Pancreas (tissue), 10 donors: Measurements from ENCODE around the gene TENM3. TPM values are rescaled to one million over a fixed set of nuclear protein-coding genes. Genes with fewer than 3 reads are reported as not detected.
A peak's percentile ranks its signal among the peaks of the same experiment; 100 is the strongest.

Experiments used
- ATAC-seq, 4 donors: fragments of 200-7000 bp; cut with Tn5 transposase; one replicate each; pipeline versions ENCODE4 v1.8.0 to v1.9.1; 2020; ENCODE audit warnings: mild to moderate bottlenecking in 4 of 4, moderate library complexity in 4 of 4
- DNase-seq, 6 donors: peaks; one replicate each; pipeline ENCODE4 v3.0.0-alpha.2; 2020
- FAIRE-seq: peaks from 2 replicates; lab custom pipeline; 2012; peaks lifted over from hg19 to GRCh38; lab: Jason Lieb, UNC
- H3K27ac ChIP-seq, 4 donors: fragments of 200-600 bp; sonication (generic); 1 replicate in 3 of 4; 2 replicates in 1 of 4; pipeline versions ENCODE4 v1.5.0 to v1.8.0; 2020
- H3K27me3 ChIP-seq, 4 donors: fragments of 200-600 bp; one replicate each; pipeline ENCODE4 v1.8.0; 2021
- H3K36me3 ChIP-seq, 3 donors: fragments of 200-600 bp; sonication (generic) in 1 of 3; one replicate each; pipeline versions ENCODE4 v1.5.0 to v1.8.0; 2020 to 2021
- H3K4me1 ChIP-seq, 3 donors: fragments of 200-600 bp; one replicate each; pipeline ENCODE4 v1.8.0; 2021
- H3K4me3 ChIP-seq, 4 donors: fragments of 200-600 bp; sonication (generic) in 2 of 4; one replicate each; pipeline versions ENCODE4 v1.5.0 to v1.8.0; 2020 to 2021
- H3K9me3 ChIP-seq, 4 donors: fragments of 200-600 bp; one replicate each; pipeline ENCODE4 v1.8.0; 2021
- WGBS, 2 donors: extraction: QIAGEN DNeasy Blood & Tissue Kit; methylation state at CpG; one replicate each; pipeline ENCODE4 v1.1.7; 2013; 5-methylcytosine and 5-hydroxymethylcytosine counted together
- intact Hi-C, 3 donors: fragments of 100-400 bp; cut with DNase I; formaldehyde crosslinking; loops; one replicate each; pipeline versions ENCODE4 v1.11.1 to v1.14.2; 2022
- polyA plus RNA-seq, 2 donors: library from polyadenylated mRNA; stranded (reverse); fragments of 200-250 nt; gene quantifications; one replicate each; pipeline ENCODE4 v1.2.3, GENCODE V29; 2013
- total RNA-seq, 6 donors: library from RNA; stranded (reverse); fragmentation: NEBNext Ultra II Directional in 4 of 6; extraction: Animal tissue kit (Norgen Biotek cat#: 25700) in 4 of 6; gene quantifications; one replicate each; pipeline versions ENCODE4 v1.2.1 to v1.2.4, GENCODE V29; 2021 to 2023
- TF ChIP-seq, protein P1 (sequence below), 4 donors: fragments of 200-600 bp; sonication (generic) in 3 of 4; IDR thresholded peaks; one replicate each; pipeline versions ENCODE4 v1.5.0 to v1.8.0; 2021; ENCODE audit warnings: antibody characterized with exemption in 4 of 4
- donor health status: healthy with polysubstance abuse.
- donor health status: DM: no; HTN: no; CAD: no; lungs with moderate emphysema.
- donor health status: DM: no; HTN: no; CAD: no.
- donor health status: control.
- donor health status: control.
- donor health status: Bipolar disorder and iron deficiency.
- donor health status: DM: yes; HTN: yes; CAD: no.
- donor health status: DM: no; HTN: no; CAD: no.
- donor health status: DM: no; HTN: no; CAD: no.
- donor health status: DM: yes; HTN: yes; CAD: no.

The TENM3 gene
- total and polyA plus RNA-seq, 8 donors = 0.99 to 6.1 (median 4.4) TPM

DNA sequence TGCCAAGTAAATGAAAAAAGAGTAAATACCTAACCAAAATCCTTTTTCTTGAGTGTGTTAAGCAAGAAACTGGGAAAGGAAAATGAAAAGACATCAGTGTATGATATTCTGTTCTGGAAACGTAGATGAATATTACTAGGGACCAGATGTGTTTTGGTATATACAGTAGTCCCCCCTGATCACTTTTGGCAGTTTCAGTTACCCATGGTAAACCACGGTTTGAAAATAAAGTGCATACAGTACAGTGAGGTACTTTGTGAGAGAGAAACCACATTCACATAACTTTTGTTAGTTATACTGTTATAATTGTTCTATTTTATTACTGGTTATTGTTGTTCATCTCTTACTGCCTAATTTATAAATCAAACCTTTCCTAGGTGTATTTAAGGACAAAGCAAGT, 250.9 kb downstream of the TENM3 start:
- intact Hi-C loops = no loop called here
- FAIRE-seq (no peak), ATAC-seq (no peak), DNase-seq (no peak)
- H3K36me3 ChIP-seq = no peaks in the 10 kb centered on the region
- H3K27ac ChIP-seq = no peak overlapping the region
- H3K4me1 ChIP-seq = peaks cover 0 to 5% (median 0%) of the 10 kb centered on the region in 3 donors
- TF ChIP-seq, protein P1, sequence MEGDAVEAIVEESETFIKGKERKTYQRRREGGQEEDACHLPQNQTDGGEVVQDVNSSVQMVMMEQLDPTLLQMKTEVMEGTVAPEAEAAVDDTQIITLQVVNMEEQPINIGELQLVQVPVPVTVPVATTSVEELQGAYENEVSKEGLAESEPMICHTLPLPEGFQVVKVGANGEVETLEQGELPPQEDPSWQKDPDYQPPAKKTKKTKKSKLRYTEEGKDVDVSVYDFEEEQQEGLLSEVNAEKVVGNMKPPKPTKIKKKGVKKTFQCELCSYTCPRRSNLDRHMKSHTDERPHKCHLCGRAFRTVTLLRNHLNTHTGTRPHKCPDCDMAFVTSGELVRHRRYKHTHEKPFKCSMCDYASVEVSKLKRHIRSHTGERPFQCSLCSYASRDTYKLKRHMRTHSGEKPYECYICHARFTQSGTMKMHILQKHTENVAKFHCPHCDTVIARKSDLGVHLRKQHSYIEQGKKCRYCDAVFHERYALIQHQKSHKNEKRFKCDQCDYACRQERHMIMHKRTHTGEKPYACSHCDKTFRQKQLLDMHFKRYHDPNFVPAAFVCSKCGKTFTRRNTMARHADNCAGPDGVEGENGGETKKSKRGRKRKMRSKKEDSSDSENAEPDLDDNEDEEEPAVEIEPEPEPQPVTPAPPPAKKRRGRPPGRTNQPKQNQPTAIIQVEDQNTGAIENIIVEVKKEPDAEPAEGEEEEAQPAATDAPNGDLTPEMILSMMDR (IDR thresholded peaks at IDR 0.05) = no peak
- no peak overlapping the region for H3K4me3 ChIP-seq
- no peaks in the 10 kb centered on the region for H3K27me3 ChIP-seq
- no peaks in the 10 kb centered on the region for H3K9me3 ChIP-seq
- WGBS, 2 donors = 81 to 88% methylated on average over 2 of the region's 2 CpGs

DNA sequence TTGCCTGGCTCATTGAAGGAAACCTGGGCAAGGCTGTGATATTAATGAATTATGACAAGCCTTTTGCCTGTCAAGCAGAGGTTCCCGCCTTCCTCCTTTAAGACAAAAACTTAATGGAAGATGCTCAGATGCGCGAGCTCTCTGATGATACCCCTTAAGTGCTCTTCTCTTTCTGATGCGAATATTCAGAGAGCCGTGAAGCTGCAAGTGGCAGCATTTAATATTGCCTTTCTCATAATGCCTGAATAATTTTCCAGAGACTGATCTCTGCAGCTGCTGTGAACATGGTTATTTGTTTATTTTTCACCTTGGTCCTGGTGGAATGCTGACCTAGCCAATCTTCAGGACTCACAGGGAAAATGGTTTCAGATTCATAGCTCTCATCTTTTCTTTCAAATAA, 251.8 kb downstream of the TENM3 start:
- FAIRE-seq (no peak), ATAC-seq (peak in 2 of 4 donors; percentile 35 to 61), DNase-seq (no peak)
- no peaks in the 10 kb centered on the region for H3K36me3 ChIP-seq
- H3K4me3 ChIP-seq = no peak overlapping the region
- peaks cover 0 to 5% (median 0%) of the 10 kb centered on the region in 3 donors for H3K4me1 ChIP-seq
- H3K9me3 ChIP-seq = no peaks in the 10 kb centered on the region
- H3K27me3 ChIP-seq = no peaks in the 10 kb centered on the region
- 83 to 86% methylated on average over 5 of the region's 5 CpGs for WGBS, 2 donors
- TF ChIP-seq, protein P1 (IDR thresholded peaks at IDR 0.05) = no peak
- H3K27ac ChIP-seq = no peak overlapping the region
- intact Hi-C loops = no loop called here

DNA sequence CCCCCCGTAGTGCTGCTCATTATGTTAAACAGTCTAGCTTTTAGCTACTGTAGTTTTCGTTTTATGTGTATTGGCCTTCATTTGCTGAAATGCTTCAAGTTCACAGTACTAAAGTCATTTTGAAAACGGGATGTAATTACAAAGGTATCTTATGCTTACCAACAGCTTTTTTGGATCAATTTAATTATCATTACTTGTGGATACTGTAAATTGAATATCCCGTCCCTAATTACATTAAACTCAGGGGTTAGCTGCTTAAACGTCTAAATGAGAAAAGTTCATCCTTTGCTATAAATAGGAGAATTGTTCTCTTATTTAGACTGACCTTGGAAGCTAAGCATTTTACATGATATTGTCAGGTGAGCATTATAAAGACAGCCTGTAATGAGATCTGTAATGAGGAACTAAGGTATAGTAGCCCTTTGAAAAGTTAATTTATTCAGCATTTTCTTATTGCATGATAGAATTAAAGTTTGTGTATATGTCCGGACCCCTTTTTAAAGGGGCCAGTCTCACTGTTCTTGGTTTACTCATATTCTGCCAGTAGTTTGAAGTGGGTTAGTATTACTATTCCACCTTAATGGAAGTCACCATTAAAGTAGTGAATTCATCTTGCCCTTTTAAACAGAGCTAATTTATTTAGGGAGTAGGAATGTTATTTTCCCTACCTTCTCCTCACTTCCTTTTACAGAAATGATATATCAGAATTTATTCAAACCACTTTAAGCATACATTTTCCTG, 252.6 kb downstream of the TENM3 start:
- peaks cover 0 to 5% (median 0%) of the 10 kb centered on the region in 3 donors for H3K4me1 ChIP-seq
- no peaks in the 10 kb centered on the region for H3K9me3 ChIP-seq
- intact Hi-C loops = no loop called here
- H3K27ac ChIP-seq = no peak overlapping the region
- TF ChIP-seq, protein P1 (IDR thresholded peaks at IDR 0.05) = no peak
- FAIRE-seq = no peak
- H3K4me3 ChIP-seq = no peak overlapping the region
- no peak for DNase-seq
- H3K27me3 ChIP-seq = no peaks in the 10 kb centered on the region
- no peaks in the 10 kb centered on the region for H3K36me3 ChIP-seq
- no peak for ATAC-seq
- 59 to 73% methylated on average over 6 of the region's 6 CpGs for WGBS, 2 donors

DNA sequence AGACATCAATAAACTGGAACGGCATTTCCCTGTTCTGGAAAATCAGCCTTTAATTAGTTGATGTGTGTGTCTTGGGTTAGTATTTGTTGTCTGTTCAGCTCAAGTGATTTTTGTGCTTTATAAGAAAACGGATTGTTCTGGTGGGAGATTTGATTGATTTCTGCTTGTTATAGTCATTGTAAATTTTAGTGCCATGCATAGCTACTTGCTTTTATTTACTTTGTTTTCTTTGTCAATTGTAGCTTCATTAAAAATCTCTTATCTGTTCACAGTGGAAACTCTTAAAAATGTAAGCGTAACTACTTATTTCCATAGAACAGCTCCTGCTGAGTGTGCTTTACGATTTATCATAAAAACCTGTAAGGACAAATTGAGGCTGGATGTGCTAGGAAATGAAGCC, 253.2 kb downstream of the TENM3 start:
- peaks cover 0 to 5% (median 0%) of the 10 kb centered on the region in 3 donors for H3K4me1 ChIP-seq
- TF ChIP-seq, protein P1 (IDR thresholded peaks at IDR 0.05) = no peak
- H3K36me3 ChIP-seq = no peaks in the 10 kb centered on the region
- FAIRE-seq (no peak), ATAC-seq (no peak), DNase-seq (no peak)
- intact Hi-C loops = no loop called here
- H3K9me3 ChIP-seq = no peaks in the 10 kb centered on the region
- WGBS, 2 donors = 59 to 69% methylated on average over 4 of the region's 4 CpGs
- H3K27me3 ChIP-seq = no peaks in the 10 kb centered on the region
- H3K4me3 ChIP-seq = no peak overlapping the region
- no peak overlapping the region for H3K27ac ChIP-seq

DNA sequence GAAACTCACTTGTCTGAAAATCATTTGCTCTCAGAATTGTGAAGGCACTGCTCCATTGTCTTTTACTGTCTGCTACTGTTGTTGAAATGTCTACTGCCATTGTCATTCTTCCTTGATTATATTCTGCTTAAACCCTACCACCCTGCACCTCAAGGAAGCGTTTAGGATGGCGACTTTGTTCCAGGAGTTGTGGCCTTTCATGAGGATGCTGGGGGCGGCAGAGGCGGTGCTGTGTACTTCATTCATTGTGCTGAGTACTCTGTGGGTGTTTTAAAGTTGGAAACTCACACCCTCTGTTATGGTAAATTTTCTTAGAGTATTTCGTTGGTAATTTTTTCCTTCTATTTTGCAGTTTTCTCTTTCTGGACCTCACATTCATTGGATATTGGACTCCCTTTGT, 258.9 kb downstream of the TENM3 start:
- no peak for ATAC-seq
- FAIRE-seq = no peak

More for the DNA sequence above, 258.9 kb downstream of the TENM3 start:
- H3K27ac ChIP-seq = no peak overlapping the region
- no peaks in the 10 kb centered on the region for H3K4me1 ChIP-seq
- intact Hi-C loops = no loop called here
- no peaks in the 10 kb centered on the region for H3K36me3 ChIP-seq
- TF ChIP-seq, protein P1 (IDR thresholded peaks at IDR 0.05) = no peak
- no peaks in the 10 kb centered on the region for H3K27me3 ChIP-seq
- DNase-seq = no peak
- no peaks in the 10 kb centered on the region for H3K9me3 ChIP-seq
- no peak overlapping the region for H3K4me3 ChIP-seq
- WGBS, 2 donors = 87 to 91% methylated on average over 5 of the region's 5 CpGs
